ENCODE data around the gene SARS2. TPM values are rescaled to one million over a fixed set of nuclear protein-coding genes. Genes with fewer than 3 reads are reported as not detected.

The SARS2 gene
- total RNA-seq, 2 donors from 2014 or later = 6.3 to 14.1 TPM

- peaks cover 0 to 7% of the 10 kb centered on the region in 2 donors for H3K4me1 ChIP-seq (ENCODE audit: control insufficient read depth in 1 of 2, low read depth in 2 of 2)
- no peak for TF ChIP-seq CTCF (IDR thresholded peaks at IDR 0.05)
- no peaks in the 10 kb centered on the region for H3K36me3 ChIP-seq
- ATAC-seq (ENCODE audit: insufficient number of reproducible peaks, low FRiP score, low read depth) = no peak
- H3K4me3 ChIP-seq = no peak overlapping the region
- no peaks in the 10 kb centered on the region for H3K27me3 ChIP-seq (replicated peaks; ENCODE audit: insufficient read depth)
- DNase-seq (ENCODE audit: low spot score) = no peak
- no peak overlapping the region for H3K27ac ChIP-seq
- H3K9me3 ChIP-seq = no peaks in the 10 kb centered on the region
These were observed 34.2 kb upstream of the SARS2 start for GRCh38 chr19:38964738-38965137.

- Histone ChIP-seq H3K4me1 (ENCODE audit: control insufficient read depth in 1 of 2, low read depth in 2 of 2) (peaks cover 0 to 7% of the 10 kb centered on the region in 2 donors), H3K4me3 (no peak overlapping the region), H3K9me3 (no peaks in the 10 kb centered on the region), H3K36me3 (no peaks in the 10 kb centered on the region), H3K27me3 (replicated peaks; ENCODE audit: insufficient read depth) (no peaks in the 10 kb centered on the region), H3K27ac (no peak overlapping the region)
- TF ChIP-seq CTCF (IDR thresholded peaks at IDR 0.05) = no peak
- ATAC-seq (ENCODE audit: insufficient number of reproducible peaks, low FRiP score, low read depth) (no peak), DNase-seq (ENCODE audit: low spot score) (no peak)
These were observed 29.1 kb upstream of the SARS2 start for GRCh38 chr19:38959618-38960017.

- DNase-seq (ENCODE audit: low spot score) = no peak
- Histone ChIP-seq H3K36me3 (no peaks in the 10 kb centered on the region), H3K27ac (no peak overlapping the region), H3K4me1 (ENCODE audit: control insufficient read depth in 1 of 2, low read depth in 2 of 2) (peaks cover 0 to 7% of the 10 kb centered on the region in 2 donors), H3K4me3 (no peak overlapping the region), H3K9me3 (no peaks in the 10 kb centered on the region), H3K27me3 (replicated peaks; ENCODE audit: insufficient read depth) (no peaks in the 10 kb centered on the region)
- TF ChIP-seq CTCF (IDR thresholded peaks at IDR 0.05) = no peak
- ATAC-seq (ENCODE audit: insufficient number of reproducible peaks, low FRiP score, low read depth) = no peak
These were observed 27.7 kb upstream of the SARS2 start for GRCh38 chr19:38958301-38958700.

GRCh38 chr19:38956264-38956663 lies 25.7 kb upstream of the SARS2 start:
- H3K27ac ChIP-seq = no peak overlapping the region

GRCh38 chr19:38953677-38954076 lies 23.1 kb upstream of the SARS2 start:
- no peak overlapping the region for H3K27ac ChIP-seq
- no peaks in the 10 kb centered on the region for H3K9me3 ChIP-seq
- ATAC-seq (ENCODE audit: insufficient number of reproducible peaks, low FRiP score, low read depth) (no peak), DNase-seq (ENCODE audit: low spot score) (no peak)
- no peak overlapping the region for H3K4me3 ChIP-seq
- peaks cover 0 to 9% of the 10 kb centered on the region in 2 donors for H3K4me1 ChIP-seq (ENCODE audit: control insufficient read depth in 1 of 2, low read depth in 2 of 2)
- H3K27me3 ChIP-seq (replicated peaks; ENCODE audit: insufficient read depth) = no peaks in the 10 kb centered on the region
- TF ChIP-seq CTCF (IDR thresholded peaks at IDR 0.05) = no peak
- H3K36me3 ChIP-seq = no peaks in the 10 kb centered on the region

More at GRCh38 chr19:38956264-38956663, 25.7 kb upstream of the SARS2 start:
- Histone ChIP-seq H3K4me3 (no peak overlapping the region), H3K9me3 (no peaks in the 10 kb centered on the region), H3K36me3 (no peaks in the 10 kb centered on the region), H3K27me3 (replicated peaks; ENCODE audit: insufficient read depth) (no peaks in the 10 kb centered on the region), H3K4me1 (ENCODE audit: control insufficient read depth in 1 of 2, low read depth in 2 of 2) (no peaks in the 10 kb centered on the region)
- no peak for ATAC-seq (ENCODE audit: insufficient number of reproducible peaks, low FRiP score, low read depth)
- DNase-seq (ENCODE audit: low spot score) = no peak
- no peak for TF ChIP-seq CTCF (IDR thresholded peaks at IDR 0.05)

Data from thoracic aorta (tissue), 2 donors.